ENCODE results near the gene TRIM31. TPM values are rescaled to one million over a fixed set of nuclear protein-coding genes. Genes with fewer than 3 reads are reported as not detected.

Gene TRIM31
- total RNA-seq, 1 experiment from 2014 or later = 0.13 TPM

DNA sequence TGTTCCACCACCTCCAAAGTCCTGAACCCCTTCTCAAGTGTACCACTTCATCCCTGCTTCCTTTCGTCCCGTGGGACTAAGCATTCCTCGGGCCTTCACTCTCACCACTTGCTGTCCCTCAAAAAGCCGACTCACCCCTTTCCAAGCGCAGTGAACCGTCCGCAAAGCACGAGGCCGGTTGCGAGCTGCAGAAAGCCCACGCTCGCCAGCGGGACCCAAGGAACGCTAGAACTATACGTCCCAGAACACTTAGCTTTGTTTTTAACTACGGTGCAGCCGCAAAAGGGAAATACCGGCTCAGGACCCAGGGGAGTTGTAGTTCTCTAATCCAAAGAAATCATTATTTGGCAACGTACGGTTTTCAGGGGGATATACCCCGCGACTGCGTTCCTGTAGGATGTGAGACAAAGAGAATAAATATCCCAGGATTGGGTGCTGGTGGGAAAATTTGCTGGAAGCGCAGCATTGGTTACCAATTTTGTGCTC is 52.2 kb downstream of the TRIM31 start:
- TF ChIP-seq, protein P1, sequence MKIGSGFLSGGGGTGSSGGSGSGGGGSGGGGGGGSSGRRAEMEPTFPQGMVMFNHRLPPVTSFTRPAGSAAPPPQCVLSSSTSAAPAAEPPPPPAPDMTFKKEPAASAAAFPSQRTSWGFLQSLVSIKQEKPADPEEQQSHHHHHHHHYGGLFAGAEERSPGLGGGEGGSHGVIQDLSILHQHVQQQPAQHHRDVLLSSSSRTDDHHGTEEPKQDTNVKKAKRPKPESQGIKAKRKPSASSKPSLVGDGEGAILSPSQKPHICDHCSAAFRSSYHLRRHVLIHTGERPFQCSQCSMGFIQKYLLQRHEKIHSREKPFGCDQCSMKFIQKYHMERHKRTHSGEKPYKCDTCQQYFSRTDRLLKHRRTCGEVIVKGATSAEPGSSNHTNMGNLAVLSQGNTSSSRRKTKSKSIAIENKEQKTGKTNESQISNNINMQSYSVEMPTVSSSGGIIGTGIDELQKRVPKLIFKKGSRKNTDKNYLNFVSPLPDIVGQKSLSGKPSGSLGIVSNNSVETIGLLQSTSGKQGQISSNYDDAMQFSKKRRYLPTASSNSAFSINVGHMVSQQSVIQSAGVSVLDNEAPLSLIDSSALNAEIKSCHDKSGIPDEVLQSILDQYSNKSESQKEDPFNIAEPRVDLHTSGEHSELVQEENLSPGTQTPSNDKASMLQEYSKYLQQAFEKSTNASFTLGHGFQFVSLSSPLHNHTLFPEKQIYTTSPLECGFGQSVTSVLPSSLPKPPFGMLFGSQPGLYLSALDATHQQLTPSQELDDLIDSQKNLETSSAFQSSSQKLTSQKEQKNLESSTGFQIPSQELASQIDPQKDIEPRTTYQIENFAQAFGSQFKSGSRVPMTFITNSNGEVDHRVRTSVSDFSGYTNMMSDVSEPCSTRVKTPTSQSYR (CRISPR knock-in tag; IDR thresholded peaks at IDR 0.05) = no peak
- no peak for TF ChIP-seq ZNF396 (CRISPR knock-in tag; IDR thresholded peaks at IDR 0.05; ENCODE audit: borderline replicate concordance)
- TF ChIP-seq ZNF671 (CRISPR knock-in tag; IDR thresholded peaks at IDR 0.05) = no peak
- TF ChIP-seq, protein P2, sequence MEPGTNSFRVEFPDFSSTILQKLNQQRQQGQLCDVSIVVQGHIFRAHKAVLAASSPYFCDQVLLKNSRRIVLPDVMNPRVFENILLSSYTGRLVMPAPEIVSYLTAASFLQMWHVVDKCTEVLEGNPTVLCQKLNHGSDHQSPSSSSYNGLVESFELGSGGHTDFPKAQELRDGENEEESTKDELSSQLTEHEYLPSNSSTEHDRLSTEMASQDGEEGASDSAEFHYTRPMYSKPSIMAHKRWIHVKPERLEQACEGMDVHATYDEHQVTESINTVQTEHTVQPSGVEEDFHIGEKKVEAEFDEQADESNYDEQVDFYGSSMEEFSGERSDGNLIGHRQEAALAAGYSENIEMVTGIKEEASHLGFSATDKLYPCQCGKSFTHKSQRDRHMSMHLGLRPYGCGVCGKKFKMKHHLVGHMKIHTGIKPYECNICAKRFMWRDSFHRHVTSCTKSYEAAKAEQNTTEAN (CRISPR knock-in tag; IDR thresholded peaks at IDR 0.05) = no peak
- no peak for TF ChIP-seq PRRX2 (CRISPR knock-in tag; IDR thresholded peaks at IDR 0.05)
- no peaks in the 10 kb centered on the region for H3K27me3 Mint-ChIP-seq (ENCODE audit: low read depth)
- DNase-seq (ENCODE audit: low spot score) (peak; percentile 15), ATAC-seq (no peak)
- POLR2A ChIA-PET = interaction anchor here (0.6 to 1.6 kb wide), 5 partner anchors 14 to 213 kb away, joined by 3 to 8 read pairs (median 3); no protein-coding TSS in a partner anchor
- H3K4me1 Mint-ChIP-seq = peaks cover 23% of the 10 kb centered on the region
- peak overlapping the region; percentile 98 for H3K4me3 Mint-ChIP-seq
- no peaks in the 10 kb centered on the region for H3K9me3 Mint-ChIP-seq
- peak overlapping the region; percentile 94 for H3K27ac Mint-ChIP-seq
- H3K36me3 Mint-ChIP-seq = peaks cover 14% of the 10 kb centered on the region; the same call in 1 of the 2 replicates
- CTCF ChIA-PET = interaction anchor here (0.9 to 3.0 kb wide), 6 partner anchors 14 to 411 kb away, joined by 3 to 16 read pairs (median 6); partner anchors contain the start of gene RNF39

DNA sequence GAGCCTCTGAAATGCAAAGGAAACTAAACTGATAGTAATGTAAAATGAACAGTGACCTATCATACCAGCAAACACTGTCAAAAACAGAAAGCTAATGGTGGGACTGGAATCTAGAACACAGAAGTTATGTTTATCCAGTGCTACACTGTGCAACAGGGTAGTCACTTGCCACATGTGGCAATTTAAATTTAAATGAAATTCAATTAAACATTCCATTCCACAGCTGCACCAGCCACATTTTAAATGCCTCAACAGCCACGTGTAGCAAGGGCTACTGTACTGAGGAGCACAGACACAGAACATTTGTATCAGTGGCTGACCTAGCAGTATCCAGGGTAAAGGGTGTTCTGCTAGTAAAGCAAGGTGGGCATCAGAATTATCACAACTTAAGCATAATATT is 57.4 kb downstream of the TRIM31 start:
- no peak overlapping the region for H3K4me3 Mint-ChIP-seq
- no peaks in the 10 kb centered on the region for H3K9me3 Mint-ChIP-seq
- TF ChIP-seq SOX15 (CRISPR knock-in tag; IDR thresholded peaks at IDR 0.05) = no peak
- no peak for TF ChIP-seq GTF2I (CRISPR knock-in tag; conservative IDR thresholded peaks at IDR 0.05)
- TF ChIP-seq RORB (CRISPR knock-in tag; IDR thresholded peaks at IDR 0.05) = no peak
- TF ChIP-seq, protein P3, sequence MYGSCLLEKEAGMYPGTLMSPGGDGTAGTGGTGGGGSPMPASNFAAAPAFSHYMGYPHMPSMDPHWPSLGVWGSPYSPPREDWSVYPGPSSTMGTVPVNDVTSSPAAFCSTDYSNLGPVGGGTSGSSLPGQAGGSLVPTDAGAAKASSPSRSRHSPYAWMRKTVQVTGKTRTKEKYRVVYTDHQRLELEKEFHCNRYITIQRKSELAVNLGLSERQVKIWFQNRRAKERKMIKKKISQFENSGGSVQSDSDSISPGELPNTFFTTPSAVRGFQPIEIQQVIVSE (CRISPR knock-in tag; IDR thresholded peaks at IDR 0.05; ENCODE audit: borderline replicate concordance) = no peak
- no peak for TF ChIP-seq NR3C1 (CRISPR knock-in tag; conservative IDR thresholded peaks at IDR 0.05; ENCODE audit: low read depth)
- TF ChIP-seq, protein P4, sequence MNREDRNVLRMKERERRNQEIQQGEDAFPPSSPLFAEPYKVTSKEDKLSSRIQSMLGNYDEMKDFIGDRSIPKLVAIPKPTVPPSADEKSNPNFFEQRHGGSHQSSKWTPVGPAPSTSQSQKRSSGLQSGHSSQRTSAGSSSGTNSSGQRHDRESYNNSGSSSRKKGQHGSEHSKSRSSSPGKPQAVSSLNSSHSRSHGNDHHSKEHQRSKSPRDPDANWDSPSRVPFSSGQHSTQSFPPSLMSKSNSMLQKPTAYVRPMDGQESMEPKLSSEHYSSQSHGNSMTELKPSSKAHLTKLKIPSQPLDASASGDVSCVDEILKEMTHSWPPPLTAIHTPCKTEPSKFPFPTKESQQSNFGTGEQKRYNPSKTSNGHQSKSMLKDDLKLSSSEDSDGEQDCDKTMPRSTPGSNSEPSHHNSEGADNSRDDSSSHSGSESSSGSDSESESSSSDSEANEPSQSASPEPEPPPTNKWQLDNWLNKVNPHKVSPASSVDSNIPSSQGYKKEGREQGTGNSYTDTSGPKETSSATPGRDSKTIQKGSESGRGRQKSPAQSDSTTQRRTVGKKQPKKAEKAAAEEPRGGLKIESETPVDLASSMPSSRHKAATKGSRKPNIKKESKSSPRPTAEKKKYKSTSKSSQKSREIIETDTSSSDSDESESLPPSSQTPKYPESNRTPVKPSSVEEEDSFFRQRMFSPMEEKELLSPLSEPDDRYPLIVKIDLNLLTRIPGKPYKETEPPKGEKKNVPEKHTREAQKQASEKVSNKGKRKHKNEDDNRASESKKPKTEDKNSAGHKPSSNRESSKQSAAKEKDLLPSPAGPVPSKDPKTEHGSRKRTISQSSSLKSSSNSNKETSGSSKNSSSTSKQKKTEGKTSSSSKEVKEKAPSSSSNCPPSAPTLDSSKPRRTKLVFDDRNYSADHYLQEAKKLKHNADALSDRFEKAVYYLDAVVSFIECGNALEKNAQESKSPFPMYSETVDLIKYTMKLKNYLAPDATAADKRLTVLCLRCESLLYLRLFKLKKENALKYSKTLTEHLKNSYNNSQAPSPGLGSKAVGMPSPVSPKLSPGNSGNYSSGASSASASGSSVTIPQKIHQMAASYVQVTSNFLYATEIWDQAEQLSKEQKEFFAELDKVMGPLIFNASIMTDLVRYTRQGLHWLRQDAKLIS (CRISPR knock-in tag; IDR thresholded peaks at IDR 0.05; ENCODE audit: borderline replicate concordance) = no peak
- TF ChIP-seq ZNF396 (CRISPR knock-in tag; IDR thresholded peaks at IDR 0.05; ENCODE audit: borderline replicate concordance) = no peak
- CTCF ChIA-PET = no interaction called here
- H3K36me3 Mint-ChIP-seq = peaks cover 8% of the 10 kb centered on the region
- H3K27ac Mint-ChIP-seq = no peak overlapping the region
- POLR2A ChIA-PET = no interaction called here
- H3K4me1 Mint-ChIP-seq = peaks cover 9% of the 10 kb centered on the region
- H3K27me3 Mint-ChIP-seq (ENCODE audit: low read depth) = no peaks in the 10 kb centered on the region
- ATAC-seq (no peak), DNase-seq (ENCODE audit: low spot score) (no peak)

DNA sequence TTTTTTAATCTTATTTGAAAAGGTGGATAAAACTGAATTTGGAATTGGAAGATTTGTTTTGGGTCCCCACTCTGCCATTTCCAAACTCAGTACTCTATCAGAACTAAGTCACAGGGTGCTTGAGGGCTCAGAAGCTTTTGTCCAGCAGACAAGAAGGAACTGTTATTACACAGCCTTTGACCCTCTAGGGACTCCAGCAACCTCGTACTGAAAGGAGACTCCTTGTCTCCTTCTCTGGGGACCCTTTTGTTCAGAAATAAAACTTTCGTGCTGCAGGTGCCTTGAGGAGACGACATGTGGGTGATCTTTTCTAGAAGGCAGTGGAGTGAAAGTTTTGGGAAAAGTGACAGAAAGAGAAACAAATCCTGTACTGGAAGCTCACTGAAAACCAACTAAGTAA is 59.2 kb downstream of the TRIM31 start:
- POLR2A ChIA-PET = no interaction called here
- H3K36me3 Mint-ChIP-seq = peaks cover 8% of the 10 kb centered on the region
- H3K4me3 Mint-ChIP-seq = no peak overlapping the region
- H3K9me3 Mint-ChIP-seq = no peaks in the 10 kb centered on the region
- CTCF ChIA-PET = no interaction called here
- no peaks in the 10 kb centered on the region for H3K27me3 Mint-ChIP-seq (ENCODE audit: low read depth)
- DNase-seq (ENCODE audit: low spot score) (no peak), ATAC-seq (no peak)
- no peak overlapping the region for H3K27ac Mint-ChIP-seq
- H3K4me1 Mint-ChIP-seq = no peaks in the 10 kb centered on the region
- TF ChIP-seq, protein P5, sequence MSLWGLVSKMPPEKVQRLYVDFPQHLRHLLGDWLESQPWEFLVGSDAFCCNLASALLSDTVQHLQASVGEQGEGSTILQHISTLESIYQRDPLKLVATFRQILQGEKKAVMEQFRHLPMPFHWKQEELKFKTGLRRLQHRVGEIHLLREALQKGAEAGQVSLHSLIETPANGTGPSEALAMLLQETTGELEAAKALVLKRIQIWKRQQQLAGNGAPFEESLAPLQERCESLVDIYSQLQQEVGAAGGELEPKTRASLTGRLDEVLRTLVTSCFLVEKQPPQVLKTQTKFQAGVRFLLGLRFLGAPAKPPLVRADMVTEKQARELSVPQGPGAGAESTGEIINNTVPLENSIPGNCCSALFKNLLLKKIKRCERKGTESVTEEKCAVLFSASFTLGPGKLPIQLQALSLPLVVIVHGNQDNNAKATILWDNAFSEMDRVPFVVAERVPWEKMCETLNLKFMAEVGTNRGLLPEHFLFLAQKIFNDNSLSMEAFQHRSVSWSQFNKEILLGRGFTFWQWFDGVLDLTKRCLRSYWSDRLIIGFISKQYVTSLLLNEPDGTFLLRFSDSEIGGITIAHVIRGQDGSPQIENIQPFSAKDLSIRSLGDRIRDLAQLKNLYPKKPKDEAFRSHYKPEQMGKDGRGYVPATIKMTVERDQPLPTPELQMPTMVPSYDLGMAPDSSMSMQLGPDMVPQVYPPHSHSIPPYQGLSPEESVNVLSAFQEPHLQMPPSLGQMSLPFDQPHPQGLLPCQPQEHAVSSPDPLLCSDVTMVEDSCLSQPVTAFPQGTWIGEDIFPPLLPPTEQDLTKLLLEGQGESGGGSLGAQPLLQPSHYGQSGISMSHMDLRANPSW (CRISPR knock-in tag; conservative IDR thresholded peaks at IDR 0.05; ENCODE audit: low read depth) = no peak
- TF ChIP-seq GABPB1 (CRISPR knock-in tag; IDR thresholded peaks at IDR 0.05) = no peak
- TF ChIP-seq, protein P6, sequence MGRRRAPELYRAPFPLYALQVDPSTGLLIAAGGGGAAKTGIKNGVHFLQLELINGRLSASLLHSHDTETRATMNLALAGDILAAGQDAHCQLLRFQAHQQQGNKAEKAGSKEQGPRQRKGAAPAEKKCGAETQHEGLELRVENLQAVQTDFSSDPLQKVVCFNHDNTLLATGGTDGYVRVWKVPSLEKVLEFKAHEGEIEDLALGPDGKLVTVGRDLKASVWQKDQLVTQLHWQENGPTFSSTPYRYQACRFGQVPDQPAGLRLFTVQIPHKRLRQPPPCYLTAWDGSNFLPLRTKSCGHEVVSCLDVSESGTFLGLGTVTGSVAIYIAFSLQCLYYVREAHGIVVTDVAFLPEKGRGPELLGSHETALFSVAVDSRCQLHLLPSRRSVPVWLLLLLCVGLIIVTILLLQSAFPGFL (CRISPR knock-in tag; IDR thresholded peaks at IDR 0.05; ENCODE audit: borderline replicate concordance) = no peak
- TF ChIP-seq KAT7 (CRISPR knock-in tag; IDR thresholded peaks at IDR 0.05; ENCODE audit: borderline replicate concordance) = no peak
- no peak for TF ChIP-seq EMX1 (CRISPR knock-in tag; IDR thresholded peaks at IDR 0.05)
- TF ChIP-seq ZNF416 (CRISPR knock-in tag; IDR thresholded peaks at IDR 0.05) = no peak
